Left colon (tissue), 2 donors: ENCODE results near the gene COL7A1. TPM values are rescaled to one million over a fixed set of nuclear protein-coding genes. Genes with fewer than 3 reads are reported as not detected.
A peak's percentile ranks its signal among the peaks of the same experiment; 100 is the strongest.

Experiments
- ATAC-seq: fragments of 200-7000 bp; cut with Tn5 transposase; one replicate; pipeline ENCODE4 v1.9.1; 2020; ENCODE audit warnings: mild to moderate bottlenecking, moderate library complexity
- DNase-seq, 2 donors: peaks; one replicate each; pipeline ENCODE4 v3.0.0-alpha.2; 2020
- intact Hi-C, 2 donors: fragments of 100-400 bp; cut with DNase I in 1 of 2; cut with micrococcal nuclease in 1 of 2; formaldehyde crosslinking; loops; one replicate each; pipeline versions ENCODE4 v1.11.2 to v1.14.0; 2022; cut with DNase I, micrococcal nuclease
- total RNA-seq, 2 donors: library from RNA; stranded (reverse); fragmentation: NEBNext Ultra II Directional; extraction: Animal tissue kit (Norgen Biotek cat#: 25700); gene quantifications; one replicate each; pipeline ENCODE4 v1.2.1, GENCODE V29; 2021
- donor health status: DM: no; HTN: no; CAD: no.
- donor health status: DM: yes; HTN: yes; CAD: no.

Gene COL7A1
- total RNA-seq, 2 donors from 2014 or later, result 4.5 to 5.7 TPM

GRCh38 chr3:48623851-48624547 is 28.9 kb upstream of the COL7A1 start:
- peak; percentile 37 to 47 for DNase-seq
- ATAC-seq, result peak; percentile 76

GRCh38 chr3:48621461-48621869 is 26.3 kb upstream of the COL7A1 start, which contains the start of gene TMEM89:
TMEM89 (minus strand) TSS chr3:48621769; CDS start chr3:48621756, 13 bp downstream.
- intact Hi-C loops, result no loop called here
- DNase-seq, result no peak
- no peak for ATAC-seq

More at GRCh38 chr3:48623851-48624547, 28.9 kb upstream of the COL7A1 start:
- intact Hi-C loops, result no loop called here

- ATAC-seq (peak; percentile 5), DNase-seq (no peak)
- intact Hi-C loops, result no loop called here
These were observed 24.7 kb upstream of the COL7A1 start for GRCh38 chr3:48619541-48620524.

- intact Hi-C loops, result no loop called here
- ATAC-seq, result no peak
- no peak for DNase-seq
These were observed 22.4 kb upstream of the COL7A1 start for GRCh38 chr3:48617559-48617958.

GRCh38 chr3:48614044-48614443 is 18.9 kb upstream of the COL7A1 start:
- ATAC-seq (no peak), DNase-seq (no peak)
- intact Hi-C loops, result no loop called here

- intact Hi-C loops, result no loop called here
- no peak for ATAC-seq
- DNase-seq, result no peak
These were observed 17.2 kb upstream of the COL7A1 start for GRCh38 chr3:48612309-48612708.

GRCh38 chr3:48609088-48610005 is 14.2 kb upstream of the COL7A1 start, which contains the start of gene UQCRC1:
UQCRC1 (minus strand) TSS chr3:48609646; CDS start chr3:48609620, 26 bp downstream.
- ATAC-seq (peak; percentile 98), DNase-seq (peak; percentile 87 to 94)
- intact Hi-C loops, result no loop called here

- intact Hi-C loops, result no loop called here
- ATAC-seq (no peak), DNase-seq (no peak)
These were observed 12.4 kb upstream of the COL7A1 start for GRCh38 chr3:48607519-48607918.

GRCh38 chr3:48601622-48601994 is 6.5 kb upstream of the COL7A1 start:
- intact Hi-C loops, result no loop called here
- ATAC-seq (no peak), DNase-seq (no peak)

GRCh38 chr3:48600711-48601621 is 5.8 kb upstream of the COL7A1 start:
- intact Hi-C loops, result no loop called here
- ATAC-seq (no peak), DNase-seq (no peak)

GRCh38 chr3:48599509-48600285 is 4.6 kb upstream of the COL7A1 start:
- intact Hi-C loops, result no loop called here
- no peak for ATAC-seq

GRCh38 chr3:48599077-48599501 is 4.0 kb upstream of the COL7A1 start:
- ATAC-seq, result peak; percentile 23
- DNase-seq, result no peak
- intact Hi-C loops, result no loop called here

More at GRCh38 chr3:48599509-48600285, 4.6 kb upstream of the COL7A1 start:
- no peak for DNase-seq

GRCh38 chr3:48598323-48599076 is 3.4 kb upstream of the COL7A1 start:
- DNase-seq (peak in 1 of 2 donors; percentile 41), ATAC-seq (peak; percentile 3)
- intact Hi-C loops, result no loop called here

GRCh38 chr3:48597408-48597800 is 2.3 kb upstream of the COL7A1 start:
- ATAC-seq (peak; percentile 9), DNase-seq (no peak)
- intact Hi-C loops, result no loop called here

- DNase-seq (no peak), ATAC-seq (peak; percentile 19)
- intact Hi-C loops, result no loop called here
These were observed 1.7 kb upstream of the COL7A1 start for GRCh38 chr3:48596676-48597407.

GRCh38 chr3:48596157-48596556 is 1.0 kb upstream of the COL7A1 start:
- peak; percentile 13 for ATAC-seq
- intact Hi-C loops, result no loop called here
- DNase-seq, result no peak
